WERI-Rb-1 (cell line): ENCODE data around the gene LRP1B.

Experiments used
- DNase-seq: peaks from one replicate; pipeline ENCODE4 v3.0.0-alpha.2; 2020
- H3K27ac ChIP-seq: fragments of 250-450 bp; sonication (Bioruptor Pico); 2 replicates; pipeline ENCODE4 v1.5.1; 2020; ENCODE audit warnings: mild to moderate bottlenecking, moderate library complexity
- H3K27me3 ChIP-seq: fragments of 250-450 bp; sonication (Bioruptor Pico); 2 replicates; pipeline ENCODE4 v1.5.1; 2021; ENCODE audit warnings: mild to moderate bottlenecking, low read depth, moderate library complexity; ENCODE audit not compliant: insufficient read depth, severe bottlenecking
- H3K36me3 ChIP-seq: fragments of 250-450 bp; sonication (Bioruptor Pico); 2 replicates; pipeline ENCODE4 v1.5.1; 2020; ENCODE audit warnings: mild to moderate bottlenecking, moderate library complexity
- H3K4me3 ChIP-seq: 2 replicates; pipeline ENCODE4 v1.5.1; 2011; ENCODE audit warnings: low read depth, mild to moderate bottlenecking, control low read depth, low read length
- H3K9me3 ChIP-seq: fragments of 250-450 bp; sonication (Bioruptor Pico); 2 replicates; pipeline ENCODE4 v1.5.1; 2021; ENCODE audit warnings: mild to moderate bottlenecking, moderate library complexity; ENCODE audit not compliant: severe bottlenecking
- TF ChIP-seq, protein P1 (sequence below): IDR thresholded peaks from 2 replicates; pipeline ENCODE4 v1.5.1; 2011; ENCODE audit warnings: low read depth, mild to moderate bottlenecking, control low read depth, inconsistent platforms, low read length

Gene LRP1B

DNA sequence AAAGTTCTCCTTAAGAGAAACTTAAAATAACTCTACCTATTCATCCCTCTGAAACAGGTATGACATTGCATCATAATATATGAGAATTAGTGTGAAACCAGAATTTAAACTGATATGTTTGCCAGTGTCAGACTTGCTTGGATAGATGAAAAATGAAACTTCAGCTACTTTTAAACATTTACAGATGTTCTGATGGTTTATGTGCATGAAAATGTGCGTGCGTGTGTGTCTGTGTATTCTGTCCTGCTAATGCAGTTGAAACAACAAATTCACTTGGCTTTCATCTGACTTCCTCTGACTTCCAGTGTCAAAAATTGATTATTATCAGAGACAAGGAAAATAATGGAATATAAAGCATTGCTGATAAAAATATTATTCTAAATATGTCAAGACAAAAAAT is 719.4 kb downstream of the LRP1B start:
- TF ChIP-seq, protein P1, sequence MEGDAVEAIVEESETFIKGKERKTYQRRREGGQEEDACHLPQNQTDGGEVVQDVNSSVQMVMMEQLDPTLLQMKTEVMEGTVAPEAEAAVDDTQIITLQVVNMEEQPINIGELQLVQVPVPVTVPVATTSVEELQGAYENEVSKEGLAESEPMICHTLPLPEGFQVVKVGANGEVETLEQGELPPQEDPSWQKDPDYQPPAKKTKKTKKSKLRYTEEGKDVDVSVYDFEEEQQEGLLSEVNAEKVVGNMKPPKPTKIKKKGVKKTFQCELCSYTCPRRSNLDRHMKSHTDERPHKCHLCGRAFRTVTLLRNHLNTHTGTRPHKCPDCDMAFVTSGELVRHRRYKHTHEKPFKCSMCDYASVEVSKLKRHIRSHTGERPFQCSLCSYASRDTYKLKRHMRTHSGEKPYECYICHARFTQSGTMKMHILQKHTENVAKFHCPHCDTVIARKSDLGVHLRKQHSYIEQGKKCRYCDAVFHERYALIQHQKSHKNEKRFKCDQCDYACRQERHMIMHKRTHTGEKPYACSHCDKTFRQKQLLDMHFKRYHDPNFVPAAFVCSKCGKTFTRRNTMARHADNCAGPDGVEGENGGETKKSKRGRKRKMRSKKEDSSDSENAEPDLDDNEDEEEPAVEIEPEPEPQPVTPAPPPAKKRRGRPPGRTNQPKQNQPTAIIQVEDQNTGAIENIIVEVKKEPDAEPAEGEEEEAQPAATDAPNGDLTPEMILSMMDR = no peak

DNA sequence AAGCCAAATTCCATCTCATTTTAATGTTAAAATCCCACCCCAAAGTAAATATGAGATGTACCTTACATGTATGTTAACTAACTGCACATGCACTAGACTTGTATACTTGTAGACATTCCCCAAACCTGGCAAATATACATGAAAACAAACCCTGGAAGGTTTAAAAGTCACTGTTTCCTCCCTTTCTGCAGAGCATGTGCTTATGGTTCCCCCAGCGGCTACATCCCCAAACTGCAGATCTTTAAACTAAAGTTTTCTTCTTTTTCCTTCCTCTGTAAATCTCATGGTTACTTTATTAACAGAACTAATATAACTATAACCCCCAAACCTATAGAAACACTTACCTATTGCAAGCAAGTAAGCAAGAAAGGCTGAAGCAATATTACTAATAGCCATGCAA is 731.5 kb downstream of the LRP1B start:
- DNase-seq = no peak
- Histone ChIP-seq H3K4me3 (no peak overlapping the region), H3K9me3 (no peaks in the 10 kb centered on the region), H3K27me3 (no peaks in the 10 kb centered on the region), H3K36me3 (no peaks in the 10 kb centered on the region), H3K27ac (no peak overlapping the region)
- TF ChIP-seq, protein P1 = no peak

More for the DNA sequence above, 719.4 kb downstream of the LRP1B start:
- no peaks in the 10 kb centered on the region for H3K9me3 ChIP-seq
- H3K27ac ChIP-seq = no peak overlapping the region
- H3K4me3 ChIP-seq = no peak overlapping the region
- no peaks in the 10 kb centered on the region for H3K36me3 ChIP-seq
- no peak for DNase-seq
- H3K27me3 ChIP-seq = no peaks in the 10 kb centered on the region

DNA sequence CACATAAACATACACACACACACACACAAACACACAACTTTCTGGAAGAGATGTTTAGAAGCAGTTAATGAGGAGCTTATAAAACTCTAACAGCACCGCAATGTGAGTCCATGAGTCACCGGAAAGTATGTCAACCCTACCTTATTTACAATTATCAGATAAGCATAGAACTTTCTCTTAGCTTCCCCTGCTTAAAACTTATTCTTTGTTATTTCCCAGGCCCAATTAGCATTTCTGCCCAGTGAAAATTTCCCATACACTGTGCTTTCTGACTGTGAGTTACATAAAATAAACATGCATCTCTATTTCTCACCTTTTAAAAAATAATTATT is 737.6 kb downstream of the LRP1B start:
- Histone ChIP-seq H3K36me3 (no peaks in the 10 kb centered on the region), H3K4me3 (no peak overlapping the region), H3K27me3 (no peaks in the 10 kb centered on the region), H3K9me3 (no peaks in the 10 kb centered on the region), H3K27ac (no peak overlapping the region)
- no peak for DNase-seq
- TF ChIP-seq, protein P1 = no peak

DNA sequence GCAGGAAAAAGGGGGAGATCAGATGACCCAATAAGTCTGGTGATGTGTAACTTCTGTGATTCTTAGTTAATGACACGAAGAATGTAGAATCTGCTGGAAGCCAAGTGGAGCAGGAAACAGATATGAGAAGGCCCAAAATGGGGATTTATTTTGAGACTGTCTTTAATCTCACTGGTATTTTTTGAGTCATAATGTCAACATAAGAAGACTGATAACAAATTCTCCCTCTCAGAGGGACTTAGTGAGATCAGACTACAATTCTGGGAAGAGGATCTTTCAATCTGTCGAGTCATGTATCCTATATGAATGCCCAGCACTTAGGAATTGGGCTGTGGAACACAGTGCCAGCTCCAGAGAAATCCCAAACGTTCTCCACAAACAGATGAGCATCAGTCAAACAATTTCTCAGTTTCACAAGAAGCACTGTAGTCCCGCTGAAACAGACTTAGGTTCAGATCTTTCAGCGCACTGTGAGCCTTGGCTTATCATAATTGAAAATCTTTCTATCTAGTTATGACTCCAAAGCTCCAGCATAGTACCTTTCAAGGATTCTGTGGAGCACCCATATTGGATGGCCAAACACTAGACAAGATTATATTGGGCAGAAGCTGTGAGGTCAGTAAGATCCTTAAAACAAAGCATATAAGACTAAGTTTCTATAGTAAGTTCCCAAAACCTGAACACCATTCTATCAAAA is 738.2 kb downstream of the LRP1B start:
- H3K4me3 ChIP-seq = no peak overlapping the region

DNA sequence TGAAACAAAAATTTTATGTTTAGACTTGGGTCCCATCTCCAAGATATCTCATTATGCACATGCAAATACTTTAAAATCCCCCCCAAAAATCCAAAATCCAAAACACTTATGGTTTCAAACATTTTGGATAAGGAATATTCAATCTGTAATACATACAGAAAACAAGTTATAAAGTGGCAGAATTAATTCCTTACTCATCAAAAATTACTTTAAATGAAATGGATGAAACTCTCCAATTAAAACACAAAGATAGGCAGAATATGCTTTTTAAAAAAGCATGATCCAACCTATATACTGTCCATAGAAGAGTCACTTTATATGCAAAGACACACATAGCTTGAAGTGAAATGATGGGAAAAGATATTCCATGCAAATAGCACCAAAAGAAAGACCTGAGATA is 744.6 kb downstream of the LRP1B start:
- Histone ChIP-seq H3K9me3 (no peaks in the 10 kb centered on the region), H3K4me3 (no peak overlapping the region), H3K27ac (no peak overlapping the region), H3K36me3 (no peaks in the 10 kb centered on the region), H3K27me3 (no peaks in the 10 kb centered on the region)
- DNase-seq = no peak
- TF ChIP-seq, protein P1 = no peak

More for the DNA sequence above, 738.2 kb downstream of the LRP1B start:
- H3K36me3 ChIP-seq = no peaks in the 10 kb centered on the region
- H3K27me3 ChIP-seq = no peaks in the 10 kb centered on the region
- no peak overlapping the region for H3K27ac ChIP-seq
- H3K9me3 ChIP-seq = no peaks in the 10 kb centered on the region
- DNase-seq = no peak
- TF ChIP-seq, protein P1 = no peak

DNA sequence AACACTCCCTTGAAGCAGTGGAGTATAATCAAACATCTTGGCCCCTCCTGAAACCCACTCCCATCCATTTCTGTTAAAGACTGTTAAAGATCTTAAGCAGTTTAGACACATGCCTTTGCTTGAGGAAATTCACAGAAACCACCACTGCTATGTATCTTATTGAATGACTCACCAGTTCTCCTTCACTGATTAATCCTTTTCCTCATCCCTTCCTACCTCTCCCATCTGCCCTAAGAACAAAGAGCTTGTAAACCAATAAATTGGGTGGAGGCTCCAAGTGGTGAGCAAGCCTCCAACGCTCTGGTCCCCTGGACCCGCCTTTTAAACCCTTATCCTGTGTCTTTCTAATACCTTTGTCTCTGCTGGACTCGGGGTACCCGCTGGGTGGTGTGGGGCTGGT is 746.1 kb downstream of the LRP1B start:
- no peak overlapping the region for H3K27ac ChIP-seq
- no peaks in the 10 kb centered on the region for H3K27me3 ChIP-seq
- H3K36me3 ChIP-seq = no peaks in the 10 kb centered on the region
- no peaks in the 10 kb centered on the region for H3K9me3 ChIP-seq
- DNase-seq = no peak
- TF ChIP-seq, protein P1 = no peak
- no peak overlapping the region for H3K4me3 ChIP-seq
